ENCODE data around the gene ABCA2.

- no peak for TF ChIP-seq POLR2AphosphoS5 (IDR thresholded peaks at IDR 0.05; ENCODE audit: low read depth, low read length)
- TF ChIP-seq REST (IDR thresholded peaks at IDR 0.05; ENCODE audit: insufficient read depth in 1 of 2, low read depth in 2 of 2, low read length in 2 of 2), result no peak
- no peak for TF ChIP-seq SIN3A (IDR thresholded peaks at IDR 0.05; ENCODE audit: borderline replicate concordance, insufficient read depth, low read length)
- no peak for TF ChIP-seq TAF1 (IDR thresholded peaks at IDR 0.05; ENCODE audit: borderline replicate concordance, insufficient read depth, low read length)
- TF ChIP-seq FOXP2 (optimal IDR thresholded peaks at IDR 0.05; ENCODE audit: borderline replicate concordance, extremely low read depth, extremely low read length, insufficient read depth), result no peak
These were observed 2.5 kb downstream of the ABCA2 start for GRCh38 chr9:137025517-137025966.

All from PFSK-1 (cell line).